ENCODE results near the gene PKD1.
"Not testable (repeated sequence)": the region's sequence is repeated elsewhere in the genome, so short reads cannot be mapped to it uniquely, and the experiment has no call there.

Gene PKD1

DNA sequence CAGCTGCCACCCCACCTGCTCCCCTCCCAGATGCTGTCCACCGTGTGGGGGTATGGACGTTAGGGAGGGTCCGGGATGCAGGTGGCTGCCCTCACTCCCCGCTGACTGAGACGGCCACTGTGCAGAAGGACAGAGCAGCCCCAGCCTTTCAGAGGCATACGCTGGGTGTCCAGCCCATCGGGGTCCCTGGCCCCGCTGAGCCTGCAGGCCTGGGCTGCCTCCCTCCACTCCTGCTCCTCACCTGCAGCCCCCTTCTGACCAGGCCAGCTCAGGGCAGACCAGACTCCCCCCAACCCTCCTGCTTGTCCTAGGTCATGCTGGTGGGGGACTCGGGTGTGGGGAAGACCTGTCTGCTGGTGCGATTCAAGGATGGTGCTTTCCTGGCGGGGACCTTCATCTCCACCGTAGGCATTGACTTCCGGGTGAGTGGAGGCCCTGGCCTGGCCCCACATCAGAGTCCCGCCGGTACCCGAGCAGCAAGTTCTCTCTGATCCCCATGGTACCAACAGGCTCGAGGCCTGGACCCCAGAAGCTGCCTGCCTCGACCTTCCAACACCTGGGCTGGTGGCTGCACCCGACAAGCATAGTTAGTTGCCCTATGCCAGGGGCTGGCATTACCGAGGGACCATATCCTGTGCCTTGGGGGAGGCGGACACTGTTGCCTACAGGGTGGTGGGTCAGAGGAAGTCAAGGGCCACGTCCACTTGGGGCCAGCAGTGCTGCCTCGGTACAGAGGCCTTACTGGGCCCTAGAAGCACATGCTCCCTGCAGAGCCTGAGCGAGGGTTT is 14.1 kb upstream of the PKD1 start:
- DNase-seq, result no peak

DNA sequence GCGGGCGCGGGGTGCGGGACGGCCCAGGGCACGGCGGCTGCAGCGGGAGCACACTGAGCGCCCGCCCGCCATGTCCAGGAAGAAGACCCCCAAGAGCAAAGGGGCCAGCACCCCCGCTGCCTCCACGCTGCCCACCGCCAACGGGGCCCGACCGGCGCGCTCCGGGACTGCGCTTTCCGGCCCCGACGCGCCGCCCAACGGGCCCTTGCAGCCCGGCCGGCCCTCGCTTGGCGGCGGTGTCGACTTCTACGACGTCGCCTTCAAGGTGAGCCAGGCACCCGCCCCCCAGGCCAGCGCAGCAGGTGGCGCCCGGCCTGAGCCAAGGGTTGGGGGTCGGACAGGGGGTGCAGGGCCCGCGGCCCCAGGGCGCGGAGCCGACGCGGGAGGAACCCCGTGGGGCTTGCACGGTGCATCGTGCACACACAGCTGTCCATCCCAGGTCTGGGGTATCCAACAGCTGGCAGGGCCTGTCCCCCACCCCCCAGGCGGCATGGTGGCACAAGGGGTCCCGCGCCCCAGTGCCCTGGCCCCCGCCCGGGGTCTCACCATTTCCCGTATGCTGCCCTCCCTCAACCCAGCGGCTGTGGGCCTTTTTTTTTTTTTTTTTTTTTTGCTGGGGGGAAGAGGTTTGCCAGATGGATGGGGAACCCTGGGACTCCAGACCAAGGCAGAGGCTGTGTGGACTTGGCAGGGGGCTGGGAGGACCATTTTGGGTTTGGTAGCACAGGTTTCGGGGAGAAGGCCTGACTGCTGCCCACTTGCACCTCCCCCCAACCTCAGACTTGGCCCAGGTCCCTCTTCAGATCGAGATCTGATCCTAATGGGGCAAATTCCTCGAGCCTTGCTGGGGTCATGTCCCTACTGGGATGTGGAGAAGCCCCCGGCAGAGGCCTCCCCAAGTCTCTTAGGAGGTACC is 13.3 kb upstream of the PKD1 start:
- DNase-seq, result no peak

DNA sequence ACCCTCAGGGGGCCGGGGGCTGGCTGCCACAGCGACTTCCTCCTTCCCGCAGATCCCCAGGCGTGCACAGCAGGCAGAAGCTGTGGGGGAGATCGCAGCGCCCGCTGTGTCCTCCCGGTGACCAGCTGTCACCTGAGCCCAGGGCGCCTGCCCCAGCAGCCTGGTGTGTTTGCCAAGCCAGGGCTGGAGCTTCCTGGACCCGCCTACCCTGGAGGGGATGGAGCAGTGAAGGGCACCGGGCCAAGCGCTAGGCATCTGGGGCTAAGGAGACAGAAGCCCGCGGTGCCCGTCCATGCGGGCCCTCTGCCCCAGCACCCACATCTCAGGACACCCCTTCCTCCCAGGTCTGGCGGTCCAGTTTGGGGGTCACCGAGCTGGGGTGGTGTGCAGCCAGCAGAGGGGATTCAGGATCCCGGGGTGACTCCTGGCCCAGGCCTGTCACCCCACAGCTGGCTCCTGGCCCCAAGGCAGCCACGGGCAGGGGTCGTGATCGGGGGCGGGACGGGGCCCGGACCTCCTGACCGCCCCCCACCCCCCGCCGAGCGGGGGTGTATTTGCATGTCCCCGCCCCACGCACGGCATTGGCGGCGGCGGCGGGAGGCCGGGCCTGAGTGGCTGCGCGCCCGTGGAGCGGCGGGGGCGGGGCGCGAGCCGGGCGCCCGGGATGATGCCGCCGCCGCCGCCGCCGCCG is 12.4 kb upstream of the PKD1 start, which contains the start of gene RAB26:
Gene RAB26, plus strand, starts transcription at position 645 of the 691 bp plus-strand sequence. CDS start 159 bp downstream, outside the sequence.
- peak; percentile 57 for DNase-seq

DNA sequence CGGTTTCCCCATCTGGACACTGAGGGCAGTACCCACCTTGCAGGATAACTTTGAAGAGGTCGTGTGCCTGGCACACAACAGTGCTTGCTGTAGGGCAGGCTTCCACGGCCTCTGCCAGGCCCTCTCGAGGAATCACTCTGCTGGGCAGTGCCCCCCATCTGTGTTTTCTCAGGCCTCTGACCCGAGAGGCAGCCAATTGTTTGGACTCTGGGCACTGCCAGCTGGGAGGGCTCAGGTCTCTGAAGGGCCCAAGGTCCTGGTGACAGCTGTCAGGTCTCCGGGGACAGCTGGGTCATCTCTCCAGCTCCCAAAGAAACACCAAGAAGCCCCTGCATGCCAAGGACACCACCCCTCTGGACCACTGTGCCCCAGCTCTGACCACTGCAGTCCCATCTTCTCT is 11.7 kb upstream of the PKD1 start:
- no peak for DNase-seq

DNA sequence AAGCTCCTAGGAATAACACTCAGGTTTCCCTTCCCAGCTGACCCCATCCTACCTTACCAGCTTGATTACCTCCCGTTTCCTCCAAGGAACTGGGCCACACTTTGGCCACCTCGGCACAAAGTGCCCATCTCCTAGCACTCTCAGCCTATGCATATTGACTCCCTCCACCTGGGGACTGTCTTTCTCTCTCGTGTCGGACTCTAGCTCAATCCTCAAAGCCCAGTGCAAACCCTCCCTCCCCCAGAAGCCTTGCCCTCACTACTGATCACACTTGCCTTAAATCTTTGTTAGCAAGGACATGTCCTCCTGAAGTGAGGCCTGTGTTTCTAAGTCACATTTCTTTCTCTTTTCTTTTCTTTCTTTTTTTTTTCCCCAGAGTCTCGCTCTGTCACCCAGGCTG is 10.1 kb upstream of the PKD1 start:
- no peak for DNase-seq

DNA sequence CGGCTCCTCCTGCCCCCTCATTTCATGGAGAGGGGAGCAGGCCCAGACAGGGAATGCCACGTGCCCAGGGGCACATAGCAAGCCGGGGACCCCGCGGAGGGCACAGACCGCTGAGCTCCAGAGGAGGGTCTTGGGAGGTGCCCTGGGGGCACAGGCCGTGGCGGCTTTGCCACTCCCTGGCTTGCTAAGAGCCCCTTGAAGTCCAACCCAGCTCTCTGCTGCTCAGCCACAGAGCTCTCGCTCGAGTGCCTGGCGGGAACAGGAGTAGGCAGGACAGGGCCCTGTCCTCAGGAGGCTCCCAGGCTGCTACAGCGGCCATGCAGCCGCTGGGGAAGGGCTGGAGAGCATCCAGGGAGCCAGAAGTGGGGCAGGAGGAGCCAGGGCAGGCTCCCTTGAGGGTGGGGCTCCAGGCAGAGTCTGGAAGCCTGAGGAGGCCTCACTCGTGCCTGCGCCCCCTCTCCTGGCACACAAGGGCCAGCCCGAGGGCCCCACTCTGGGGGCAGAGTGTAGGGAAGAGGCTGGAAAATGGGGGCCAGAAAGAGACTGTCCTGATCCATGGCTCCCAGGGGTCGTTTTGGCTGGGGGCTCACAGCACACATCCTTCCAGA is 8.3 kb upstream of the PKD1 start:
- no peak for DNase-seq

DNA sequence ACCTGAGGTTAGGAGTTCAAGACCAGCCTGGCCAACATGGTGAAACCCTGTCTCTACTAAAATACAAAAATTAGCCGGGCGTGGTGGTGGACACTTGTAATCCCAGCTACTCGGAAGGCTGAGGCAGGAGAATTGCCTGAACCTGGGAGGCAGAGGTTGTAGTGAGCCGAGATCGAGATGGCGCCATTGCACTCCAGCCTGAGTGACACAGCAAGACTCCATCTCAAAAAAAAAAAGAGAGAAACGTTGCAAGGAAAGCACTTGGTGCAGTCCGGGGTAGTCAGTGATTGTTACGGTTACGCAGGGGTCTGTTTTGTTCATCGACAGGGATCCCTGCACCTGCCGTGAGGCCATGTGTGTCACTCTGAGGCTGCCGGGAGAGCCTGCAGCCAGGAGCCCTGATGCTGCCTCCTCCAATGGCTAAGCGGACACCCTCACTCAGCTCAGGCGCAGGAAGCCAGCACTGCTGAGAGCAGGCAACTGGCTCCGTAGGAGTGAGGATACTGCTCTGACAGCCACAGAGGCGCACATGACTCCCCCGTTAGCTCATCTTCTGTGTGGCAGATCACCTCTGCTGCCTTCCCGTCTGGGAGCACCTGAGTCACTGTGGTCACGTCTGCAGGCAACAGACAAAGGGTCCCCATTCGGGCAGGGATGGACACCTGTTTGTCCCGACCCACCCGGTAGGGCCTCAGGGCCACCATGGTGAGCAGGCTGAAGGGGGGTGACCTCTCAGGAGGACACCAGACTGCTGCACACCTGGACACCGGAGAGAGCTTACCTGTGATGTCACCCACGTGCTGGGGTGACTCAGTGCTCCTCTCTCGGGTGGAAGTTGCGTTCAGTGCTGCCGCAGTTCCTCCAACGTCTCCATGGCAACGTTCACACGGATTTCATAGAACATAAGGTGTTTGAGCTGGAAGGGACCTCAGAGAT is 7.5 kb upstream of the PKD1 start:
- DNase-seq, result no peak

DNA sequence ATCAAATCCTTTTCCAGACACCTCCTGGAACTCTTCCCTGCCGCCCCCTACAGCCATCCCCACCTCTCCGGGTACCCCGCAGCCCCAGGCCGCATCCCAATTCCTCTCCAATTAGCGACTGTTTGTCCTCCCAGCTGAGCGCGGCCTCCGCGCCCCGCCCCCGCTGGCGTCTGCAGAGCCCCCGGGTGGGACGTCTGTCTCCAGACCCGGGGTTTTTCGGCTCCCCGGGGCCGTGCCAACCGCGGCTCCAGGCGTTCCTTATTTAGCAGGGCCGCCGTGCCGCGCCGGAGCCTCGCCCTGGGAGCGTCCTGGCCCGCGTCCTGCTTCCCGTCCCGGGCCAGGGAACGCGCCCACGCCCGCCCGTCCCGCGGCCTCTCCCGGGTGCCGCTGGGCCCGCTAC is 627 bp downstream of the PKD1 start:
- not testable (repeated sequence) for DNase-seq

DNA sequence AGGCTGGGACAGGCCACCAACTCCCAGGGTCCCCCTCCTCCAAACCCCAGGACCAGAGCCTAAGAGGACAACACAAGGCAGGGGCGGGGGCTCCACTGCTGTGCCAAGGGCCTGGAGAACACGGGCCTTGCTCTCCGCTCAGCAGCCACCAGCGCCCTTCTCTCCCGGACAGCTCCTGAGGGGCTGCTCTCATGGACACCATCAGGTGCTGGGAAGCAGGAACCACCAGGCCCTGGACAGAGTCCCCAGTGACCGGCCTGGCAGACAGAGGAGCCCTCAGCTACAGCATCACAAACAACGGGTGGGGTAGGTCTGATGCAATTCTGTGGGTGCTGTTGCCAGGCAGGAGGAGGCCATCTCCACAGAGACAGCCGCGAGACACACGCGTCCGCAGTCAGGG is 1.9 kb downstream of the PKD1 start:
- DNase-seq, result not testable (repeated sequence)

DNA sequence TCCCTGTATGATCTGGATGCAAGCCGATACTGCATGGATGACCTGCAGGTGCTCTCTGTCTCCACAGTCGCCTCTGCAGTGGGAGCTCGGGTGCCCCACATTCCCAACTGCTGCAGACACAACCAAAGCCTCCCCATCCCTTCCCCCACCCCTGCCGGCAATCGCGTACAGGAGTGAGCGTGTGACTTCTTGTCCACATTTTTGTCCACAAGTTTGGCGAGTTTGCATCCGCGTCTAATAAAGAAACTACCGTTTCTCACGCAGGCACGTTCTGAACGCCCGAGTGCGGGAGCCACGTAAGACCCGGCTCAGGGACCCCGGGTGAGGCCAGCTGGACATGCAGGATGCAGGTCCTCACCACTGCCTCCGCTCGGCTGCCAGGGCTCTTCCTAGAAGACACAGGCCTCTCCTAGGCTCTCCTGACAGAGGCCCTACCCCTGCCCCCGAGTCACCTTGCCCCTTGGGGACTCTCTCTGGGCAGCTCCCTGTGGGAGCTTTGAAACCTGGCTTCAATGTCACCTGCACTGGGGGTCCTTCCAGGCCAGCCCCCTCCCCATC is 5.7 kb downstream of the PKD1 start:
- DNase-seq, result not testable (repeated sequence)

DNA sequence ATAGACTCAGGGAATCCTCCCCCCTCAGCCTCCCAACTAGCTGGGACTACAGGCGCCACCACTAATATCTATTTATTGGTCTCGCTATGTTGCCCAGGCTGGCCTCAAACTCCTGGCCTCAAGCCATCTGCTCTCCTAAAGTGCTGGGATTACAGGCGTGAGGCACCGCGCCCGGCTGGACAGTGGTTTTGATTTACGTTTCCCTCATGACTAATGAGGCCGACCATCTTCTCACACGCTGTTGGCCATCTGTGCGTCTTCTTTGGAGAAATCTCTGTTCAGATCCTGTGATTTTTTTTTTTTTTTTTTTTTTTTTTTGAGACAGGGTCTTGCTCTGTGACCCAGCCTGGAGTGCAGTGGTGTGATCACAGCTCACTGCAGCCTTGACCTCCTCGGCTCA is 6.4 kb downstream of the PKD1 start:
- not testable (repeated sequence) for DNase-seq

DNA sequence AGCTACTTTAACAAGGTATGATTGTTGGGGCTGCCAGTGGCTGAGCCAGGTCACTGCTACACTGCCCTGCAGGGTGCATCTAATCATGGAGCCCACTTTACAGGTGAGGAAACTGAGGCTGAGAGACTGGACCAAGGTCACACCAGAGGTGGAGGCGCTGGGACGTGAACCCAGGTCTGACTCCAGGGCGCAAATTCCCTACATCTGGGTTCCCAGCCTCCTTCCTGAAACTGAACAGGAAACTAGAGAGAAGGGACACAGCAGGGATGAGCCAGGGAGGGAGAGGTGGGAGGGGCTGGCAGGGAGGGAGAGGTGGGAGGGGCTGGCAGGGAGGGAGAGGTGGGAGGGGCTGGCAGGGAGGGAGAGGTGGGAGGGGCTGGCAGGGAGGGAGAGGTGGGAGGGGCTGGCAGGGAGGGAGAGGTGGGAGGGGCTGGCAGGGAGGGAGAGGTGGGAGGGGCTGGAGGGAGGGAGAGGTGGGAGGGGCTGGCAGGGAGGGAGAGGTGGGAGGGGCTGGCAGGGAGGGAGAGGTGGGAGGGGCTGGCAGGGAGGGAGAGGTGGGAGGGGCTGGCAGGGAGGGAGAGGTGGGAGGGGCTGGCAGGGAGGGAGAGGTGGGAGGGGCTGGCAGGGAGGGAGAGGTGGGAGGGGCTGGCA is 7.9 kb downstream of the PKD1 start:
- DNase-seq, result not testable (repeated sequence)

DNA sequence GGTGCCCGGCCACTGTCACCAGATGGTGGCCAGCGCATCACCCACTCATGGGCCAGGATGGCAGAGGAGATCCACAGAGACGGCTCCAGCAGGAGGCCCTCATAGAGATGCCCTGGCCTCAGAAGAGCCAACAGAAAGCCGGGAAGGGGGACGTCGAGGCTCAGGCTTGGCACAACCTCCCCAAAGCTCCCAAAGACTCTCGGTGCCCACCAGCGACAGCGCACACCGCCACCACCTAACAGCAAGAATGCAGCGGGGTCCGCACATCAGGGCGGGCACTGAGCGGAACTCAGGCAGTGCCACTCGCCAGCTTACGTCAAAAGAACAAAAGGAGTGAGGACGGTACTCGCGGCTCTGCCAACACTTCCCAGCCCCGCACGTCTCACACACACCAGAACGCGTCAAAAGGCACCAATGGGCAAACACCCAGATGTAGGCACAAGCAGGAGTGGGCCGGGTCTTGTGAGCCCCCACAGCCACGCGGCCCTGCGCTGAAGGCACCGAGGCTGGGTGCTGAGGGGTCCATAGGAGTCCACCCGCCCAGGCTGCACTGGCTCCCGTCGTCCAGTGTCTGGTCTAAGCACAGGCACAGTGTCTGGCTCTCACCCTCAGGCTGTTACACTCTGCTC is 8.7 kb downstream of the PKD1 start:
- DNase-seq, result not testable (repeated sequence)

DNA sequence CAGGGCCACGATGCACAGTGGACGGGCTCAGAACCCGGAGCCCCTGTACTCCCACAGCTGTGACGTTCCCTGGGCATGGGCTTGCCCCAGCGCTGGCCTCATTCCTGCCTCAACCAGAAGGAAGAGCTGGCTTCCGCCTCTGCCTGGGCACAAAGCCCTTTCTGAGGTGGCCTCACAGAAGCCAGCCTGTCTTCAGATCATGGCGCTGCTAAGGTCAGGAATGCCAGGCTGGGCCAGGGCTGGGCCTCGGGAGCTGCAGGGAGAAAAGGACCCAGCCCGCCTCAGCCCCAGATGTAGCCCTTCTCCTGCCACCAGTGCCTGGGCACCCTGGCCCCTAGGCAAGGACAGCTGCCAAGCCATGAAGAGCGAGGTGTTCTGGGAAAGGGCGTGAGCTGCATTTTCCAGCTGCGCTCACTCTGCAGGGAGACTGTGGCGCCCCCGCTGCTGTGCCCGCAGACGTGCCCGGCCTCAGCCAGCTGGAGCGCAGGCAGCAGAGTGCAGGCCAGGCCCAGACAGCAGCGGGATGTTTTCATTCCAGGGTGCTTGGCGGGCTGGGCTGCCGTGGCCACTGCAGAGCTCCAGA is 9.4 kb downstream of the PKD1 start:
- not testable (repeated sequence) for DNase-seq

DNA sequence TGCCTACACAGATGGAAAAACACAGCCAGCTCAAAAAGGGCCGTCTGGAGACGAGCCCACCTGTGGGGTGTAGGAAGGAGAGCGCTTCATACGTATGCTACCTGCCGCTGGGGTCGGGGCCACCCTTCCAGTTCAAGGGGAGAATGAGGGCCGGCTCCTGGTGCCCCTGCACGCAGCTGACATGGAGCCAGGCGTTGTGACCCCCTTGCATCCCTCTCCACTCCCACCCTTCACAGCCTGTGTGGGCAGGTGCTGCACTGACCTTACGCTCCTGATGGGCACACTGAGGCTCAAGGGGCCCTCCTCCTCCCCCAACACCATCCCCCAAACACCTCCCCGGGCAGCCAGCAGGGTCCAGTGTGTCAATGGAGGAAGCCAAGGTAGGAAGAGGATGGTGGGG is 10.1 kb downstream of the PKD1 start:
- not testable (repeated sequence) for DNase-seq

DNA sequence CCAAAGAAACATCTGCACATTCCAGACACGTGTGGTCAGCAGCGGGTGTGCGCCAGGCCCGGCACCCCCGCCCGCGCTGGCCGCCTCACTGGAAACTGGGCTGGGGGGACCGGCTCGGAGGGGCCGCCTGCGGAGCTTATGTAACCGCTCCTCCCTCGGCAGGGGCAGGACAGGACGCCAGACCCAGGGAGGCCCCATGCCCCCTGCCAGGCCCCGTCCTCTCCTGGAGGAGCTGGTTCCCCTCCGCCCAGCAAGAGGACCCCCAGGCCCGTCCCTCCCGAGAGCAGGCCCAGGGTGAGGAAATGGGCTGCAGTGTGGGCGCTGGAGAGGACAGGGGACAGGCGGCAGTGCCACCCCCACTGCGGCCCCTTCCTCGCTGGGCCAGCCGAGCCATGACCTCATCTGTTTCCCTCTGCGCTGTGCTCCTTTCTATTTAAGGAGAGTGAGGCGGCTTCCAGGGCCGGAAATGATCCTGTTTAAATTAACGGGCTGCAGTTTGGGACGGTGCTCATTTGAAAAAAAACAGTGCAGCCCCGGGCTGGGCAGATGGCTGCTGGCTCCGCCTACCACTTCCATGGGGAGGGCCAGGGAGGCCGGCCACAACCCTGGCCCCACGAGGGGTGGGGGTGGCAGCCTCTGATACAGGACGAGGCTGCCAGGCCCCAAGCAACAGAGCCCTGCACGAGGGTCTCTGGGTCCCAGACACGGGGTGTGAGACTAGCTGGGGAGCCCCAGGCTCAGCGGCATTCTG is 10.8 kb downstream of the PKD1 start:
- not testable (repeated sequence) for DNase-seq

DNA sequence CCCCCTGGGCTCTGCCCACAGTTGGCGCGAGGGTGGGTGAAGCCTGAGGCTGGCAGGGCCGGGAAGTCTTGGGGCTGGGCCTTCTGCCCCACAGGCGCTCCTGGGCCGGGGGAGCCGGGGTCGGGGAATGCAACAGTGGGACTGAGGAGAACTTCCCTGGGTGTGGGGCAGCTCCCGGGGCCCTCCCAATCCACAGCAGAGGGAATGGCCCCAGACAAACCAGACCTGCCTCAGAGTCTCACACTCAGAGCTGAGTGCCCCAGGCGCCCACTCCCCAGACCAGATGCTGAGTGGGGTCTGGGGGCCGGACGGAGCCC is 11.4 kb downstream of the PKD1 start:
- not testable (repeated sequence) for DNase-seq

DNA sequence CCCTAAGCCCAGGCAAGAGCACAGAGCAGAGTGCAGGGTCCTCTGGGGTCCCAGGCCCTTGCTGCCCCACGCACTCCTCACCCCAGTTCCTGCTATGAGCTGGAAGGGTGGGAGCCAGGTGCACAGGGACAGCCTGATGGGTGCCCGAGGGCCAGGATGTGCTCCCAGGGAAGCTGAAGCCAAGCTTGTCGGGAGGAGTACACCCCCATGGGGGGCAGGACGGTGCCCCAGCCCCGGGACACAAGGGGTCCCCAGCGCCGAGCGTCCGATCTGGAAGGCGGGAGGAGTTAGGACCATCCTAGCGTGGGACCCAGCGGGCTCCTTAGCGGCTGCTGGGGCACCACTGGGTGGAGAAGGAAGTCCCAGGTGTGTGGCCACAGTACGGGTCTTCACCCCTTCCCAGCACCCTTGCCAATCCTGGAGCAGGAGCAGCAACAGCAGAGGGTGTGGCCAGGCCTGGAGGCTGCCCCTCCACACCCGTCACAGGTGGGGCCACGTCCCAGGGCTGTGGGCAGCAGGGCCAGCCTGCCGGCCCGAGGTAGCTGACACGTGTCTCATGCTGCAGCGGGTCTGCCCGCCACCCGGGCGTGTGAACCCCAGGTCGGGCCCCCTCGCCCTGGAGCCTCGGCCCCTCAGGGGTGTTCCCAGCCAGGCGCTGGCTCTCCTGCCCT is 11.9 kb downstream of the PKD1 start:
- DNase-seq, result not testable (repeated sequence)
